Fibroblast of lung (primary cell): Measurements from ENCODE around the gene AK4.

Experiments
- CTCF ChIP-seq, 2 donors: IDR thresholded peaks in 1 of 2; conservative IDR thresholded peaks in 1 of 2; 1 replicate in 1 of 2; 2 replicates in 1 of 2; pipeline ENCODE4 v1.5.1; 2011 to 2012; ENCODE audit warnings: low read length in 2 of 2, control low read depth in 1 of 2, inconsistent platforms in 1 of 2, low read depth in 1 of 2, mild to moderate bottlenecking in 1 of 2
- EZH2 ChIP-seq: IDR thresholded peaks from 2 replicates; pipeline ENCODE4 v1.5.1; 2012; ENCODE audit warnings: low read length, control low read depth, mild to moderate bottlenecking; ENCODE audit errors: missing control alignments

GRCh38 chr1:65207317-65207716 is 59.3 kb downstream of the AK4 start:
- no peak for TF ChIP-seq CTCF (conservative IDR thresholded peaks at IDR 0.05 in 1 of 2, IDR thresholded peaks at IDR 0.05 in 1 of 2; ENCODE audit: low read depth in 1 of 2, low read length in 2 of 2)
- TF ChIP-seq EZH2 = no peak
